Putamen (tissue), 1 donor: Measurements from ENCODE around the gene HHIPL1.

Source experiments
- DNase-seq: peaks from one replicate; pipeline ENCODE4 v3.0.0-alpha.2; 2016; ENCODE audit warnings: low spot score

HHIPL1 gene

DNA sequence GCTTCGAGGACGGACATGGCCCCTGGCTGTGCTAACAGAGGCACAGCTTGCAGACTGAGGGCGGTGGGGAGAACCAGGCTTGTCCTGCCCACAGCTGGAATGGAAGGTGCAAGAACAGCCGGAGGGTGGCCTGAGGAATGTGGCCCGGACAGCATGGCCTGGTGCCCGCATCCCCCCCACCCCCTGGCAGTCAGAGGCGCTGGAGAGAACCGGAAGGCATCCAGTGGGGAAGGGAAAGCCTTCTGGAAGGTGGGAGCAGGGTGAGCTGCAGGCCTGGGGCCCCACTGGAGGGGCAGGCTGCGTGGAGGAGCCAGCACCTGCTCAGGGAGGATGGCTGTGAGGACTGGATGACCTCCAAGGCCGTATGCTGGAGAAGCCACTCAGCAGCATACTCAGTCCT is 31.0 kb downstream of the HHIPL1 start:
- DNase-seq = no peak

DNA sequence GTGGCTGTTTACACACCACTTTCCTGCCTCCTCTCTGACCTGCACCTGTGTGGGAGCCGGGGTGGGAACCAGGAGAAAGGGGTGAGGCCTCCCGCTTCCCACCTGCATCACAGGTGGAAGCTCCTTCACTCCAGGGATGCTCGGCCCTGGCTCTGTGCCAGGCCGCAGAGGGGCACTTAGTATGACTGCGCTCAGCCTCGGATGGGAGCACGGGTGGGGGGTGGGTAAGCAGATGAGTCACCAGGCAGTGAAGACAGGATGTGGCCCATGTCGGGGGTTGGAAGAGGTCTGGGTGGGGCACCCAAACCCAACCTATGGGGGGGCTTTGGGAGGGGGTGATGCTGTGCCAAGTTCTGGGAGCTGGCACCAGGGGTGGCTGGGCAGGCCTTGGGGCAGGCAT is 31.7 kb downstream of the HHIPL1 start:
- no peak for DNase-seq

DNA sequence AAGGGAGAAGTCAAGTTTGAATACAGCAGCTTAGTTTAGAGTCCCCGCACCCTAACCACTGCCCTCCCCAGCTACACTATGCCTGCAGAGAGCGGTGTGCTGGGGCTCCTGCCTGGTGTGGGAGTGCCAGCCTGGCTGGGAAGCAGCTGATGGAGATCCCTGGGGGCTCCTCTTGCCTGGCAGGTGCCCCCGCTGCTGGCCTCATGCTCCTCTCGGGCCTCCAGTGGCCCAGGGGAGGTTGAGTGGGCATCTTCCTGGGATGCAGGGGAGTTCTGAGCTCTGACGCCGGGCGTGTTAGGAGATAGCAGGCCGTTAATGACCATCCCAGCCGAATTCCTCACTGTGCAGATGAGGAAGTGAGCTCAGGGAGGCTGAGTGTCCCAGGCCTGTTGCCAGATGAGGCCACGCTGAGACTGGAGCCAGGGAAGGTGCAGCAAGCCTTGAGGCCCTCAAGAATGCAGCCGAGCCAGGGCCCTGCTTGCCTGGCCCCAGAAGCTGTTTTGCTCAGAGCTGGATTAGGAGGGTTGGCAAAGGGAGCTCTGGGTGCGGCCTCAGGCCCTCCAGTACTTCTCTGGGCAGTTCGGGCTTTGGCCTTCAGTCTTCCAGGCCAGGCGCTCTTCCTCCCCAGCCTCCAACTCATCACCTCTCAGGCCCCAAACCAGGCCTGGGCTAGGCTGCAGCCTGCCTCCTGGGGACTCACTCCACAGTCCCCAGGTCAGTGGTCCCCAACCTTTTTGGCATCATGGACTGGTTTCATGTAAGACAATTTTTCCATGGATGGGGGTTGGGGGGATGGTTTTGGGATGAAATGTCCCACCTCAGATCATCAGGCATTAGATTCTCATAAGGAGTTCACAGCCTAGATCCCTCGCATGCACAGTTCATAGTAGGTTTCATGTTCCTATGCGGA is 32.6 kb downstream of the HHIPL1 start:
- DNase-seq = no peak

DNA sequence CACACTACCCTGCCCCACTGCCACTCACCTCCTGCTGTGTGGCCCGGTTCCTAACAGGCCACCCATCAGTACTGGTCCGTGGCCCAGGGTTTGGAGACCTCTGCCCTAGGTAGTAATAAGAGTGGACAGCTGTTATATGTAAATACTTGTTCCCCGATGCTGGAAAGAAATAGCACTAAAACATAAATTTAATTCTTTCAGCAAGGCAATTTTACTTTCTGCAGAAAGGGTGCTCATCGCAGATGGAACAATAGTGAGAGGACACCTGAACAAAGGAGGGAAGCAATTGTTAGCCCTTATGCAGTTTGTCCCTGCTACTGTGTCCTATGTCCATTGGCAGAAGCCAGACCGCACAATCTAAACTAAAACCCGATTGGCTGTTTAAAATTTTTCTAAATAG is 33.3 kb downstream of the HHIPL1 start:
- no peak for DNase-seq

DNA sequence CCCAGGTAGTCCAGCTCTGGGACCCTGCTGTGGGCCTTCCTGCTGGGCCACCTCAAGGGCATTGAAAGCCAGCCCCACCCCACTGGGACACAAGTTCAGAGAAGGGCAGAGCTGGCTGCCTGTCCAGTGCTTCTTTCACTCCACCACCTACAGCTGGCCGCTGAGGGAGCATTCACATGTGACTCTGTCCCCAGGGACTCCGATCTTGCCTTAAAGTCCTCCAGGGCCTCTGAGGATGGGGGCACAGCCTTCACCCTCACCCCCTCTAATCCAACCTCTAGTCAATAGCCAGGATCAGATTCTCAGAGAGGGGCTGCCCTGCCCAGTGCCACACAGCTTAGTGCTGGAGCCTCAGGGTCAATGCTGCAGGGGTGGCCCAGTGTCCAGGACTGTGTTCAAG is 34.2 kb downstream of the HHIPL1 start:
- DNase-seq = no peak

DNA sequence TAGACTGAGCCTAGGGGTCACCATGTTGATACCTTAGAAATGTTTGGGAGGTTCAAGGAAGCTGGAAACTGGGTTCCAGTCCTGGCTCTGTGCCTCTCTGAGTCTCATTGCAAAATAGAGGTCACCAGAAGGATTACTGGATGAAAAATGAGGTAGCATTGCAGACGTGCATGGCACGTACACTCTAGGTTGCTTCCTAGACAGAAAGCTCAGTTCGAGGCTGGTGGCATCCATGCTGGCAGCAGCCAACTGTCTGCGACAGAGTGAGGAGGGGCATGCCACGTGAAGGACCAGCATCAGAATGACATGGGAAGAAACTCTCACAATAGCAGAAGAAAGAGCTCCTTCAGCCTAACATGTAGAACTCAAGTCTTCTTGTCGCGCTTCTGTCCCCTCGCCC is 34.6 kb downstream of the HHIPL1 start:
- no peak for DNase-seq

DNA sequence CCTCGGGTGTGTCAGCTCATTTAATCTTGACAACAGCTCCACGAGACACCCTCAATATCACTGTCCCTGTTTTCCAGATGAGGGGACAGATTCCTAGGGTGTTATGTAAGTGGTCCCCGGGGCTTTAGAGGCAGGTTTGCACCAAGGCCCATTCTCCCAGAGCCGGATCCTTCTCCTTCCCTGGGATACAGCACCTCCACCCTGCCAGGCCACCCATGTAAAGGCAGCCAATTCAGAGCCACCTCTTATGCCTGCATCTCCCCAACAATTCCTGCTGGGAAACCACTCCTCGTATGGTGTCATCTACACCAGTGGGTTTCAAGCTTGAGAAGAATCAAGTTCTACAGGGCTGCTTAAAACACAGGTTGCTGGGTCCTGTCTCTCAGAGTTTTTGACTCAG is 35.1 kb downstream of the HHIPL1 start:
- no peak for DNase-seq

DNA sequence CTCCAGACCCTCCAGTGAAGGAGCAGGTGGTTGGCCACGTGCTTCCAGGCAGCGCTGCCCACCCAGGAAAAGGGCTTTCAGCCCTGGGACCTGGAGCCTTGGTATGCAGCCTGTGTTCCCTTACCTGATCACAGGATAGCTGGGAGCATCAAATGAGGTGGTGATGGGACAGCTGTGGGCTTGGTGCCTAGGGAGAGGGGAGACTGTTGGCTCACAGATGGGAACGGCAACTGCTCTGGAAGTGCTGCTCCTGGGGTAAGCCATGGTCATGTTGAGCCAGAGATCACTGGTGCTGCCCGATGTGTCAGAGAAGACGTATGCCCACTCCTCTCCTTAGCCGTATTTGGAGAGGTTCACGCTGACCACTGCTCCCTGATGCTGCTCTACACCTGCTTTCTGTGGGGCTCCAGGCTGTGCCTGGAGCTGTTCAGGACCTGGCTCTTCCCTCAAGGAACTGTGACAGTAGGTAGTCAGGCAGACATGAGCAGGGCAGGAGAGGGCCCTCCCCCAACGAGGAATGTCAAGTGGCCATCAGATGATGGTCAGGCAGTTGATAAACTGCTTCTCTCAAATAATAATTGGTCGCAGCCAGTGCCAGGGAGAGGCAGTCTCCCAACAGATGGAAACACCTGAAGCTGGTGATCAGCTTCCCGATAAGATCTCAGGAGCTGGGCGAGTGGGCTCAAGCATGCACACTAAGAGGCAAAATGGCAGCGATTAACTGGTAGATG is 36.3 kb downstream of the HHIPL1 start:
- DNase-seq = no peak

DNA sequence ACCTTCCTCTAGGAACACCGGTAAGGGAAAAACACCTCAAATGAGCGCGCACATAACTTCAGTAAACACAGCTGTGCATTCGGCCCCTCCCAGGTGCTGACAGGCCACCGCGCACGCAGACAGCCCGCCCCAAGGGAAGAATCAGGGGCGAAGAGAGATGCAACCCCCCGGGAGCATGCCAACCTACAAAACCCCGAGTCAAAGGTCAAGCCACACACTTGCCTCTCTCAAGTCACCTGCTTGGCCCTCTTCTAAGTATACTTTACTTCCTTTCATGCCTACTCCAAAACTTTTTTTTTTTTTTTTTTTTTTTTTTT is 36.9 kb downstream of the HHIPL1 start:
- no peak for DNase-seq

DNA sequence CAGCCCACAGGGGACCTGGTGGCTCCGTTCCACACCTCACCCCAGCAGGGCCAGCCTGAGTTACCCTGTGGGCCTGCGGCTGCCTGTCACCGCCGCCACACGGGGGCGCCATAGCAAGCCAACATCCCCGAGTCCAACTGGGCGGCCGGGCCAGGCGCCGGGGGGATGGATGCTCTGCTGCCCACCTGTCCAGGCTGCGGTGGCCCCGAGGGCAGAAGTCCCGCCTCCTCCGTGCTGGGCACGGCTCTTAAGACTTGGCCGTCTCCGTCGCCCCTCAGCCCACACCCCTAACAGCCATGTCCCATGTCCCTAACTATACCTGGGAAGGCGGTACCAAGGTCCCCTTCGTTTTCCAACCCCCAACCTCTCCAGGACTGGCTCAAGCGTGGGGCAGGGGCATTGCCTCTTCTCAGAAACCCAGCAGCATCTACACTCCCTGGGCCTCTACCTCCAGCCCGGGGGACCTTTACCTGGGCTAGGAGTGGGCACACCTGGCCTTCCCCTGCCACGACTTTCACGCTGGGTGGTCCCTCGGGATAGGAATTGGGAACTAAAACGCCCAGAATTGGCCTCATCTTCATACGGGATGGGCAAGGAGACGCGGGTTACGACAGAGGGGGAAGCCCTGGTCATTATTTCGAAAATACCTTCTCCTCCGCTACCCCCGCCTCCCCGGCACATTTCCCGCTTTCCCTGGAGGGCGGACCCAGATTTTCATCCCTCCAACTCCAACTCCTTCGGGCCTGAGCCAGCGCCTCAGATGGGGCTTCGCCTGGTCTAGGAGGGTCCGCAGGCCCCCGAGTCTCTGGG is 38.1 kb downstream of the HHIPL1 start:
- DNase-seq = peak; percentile 68

DNA sequence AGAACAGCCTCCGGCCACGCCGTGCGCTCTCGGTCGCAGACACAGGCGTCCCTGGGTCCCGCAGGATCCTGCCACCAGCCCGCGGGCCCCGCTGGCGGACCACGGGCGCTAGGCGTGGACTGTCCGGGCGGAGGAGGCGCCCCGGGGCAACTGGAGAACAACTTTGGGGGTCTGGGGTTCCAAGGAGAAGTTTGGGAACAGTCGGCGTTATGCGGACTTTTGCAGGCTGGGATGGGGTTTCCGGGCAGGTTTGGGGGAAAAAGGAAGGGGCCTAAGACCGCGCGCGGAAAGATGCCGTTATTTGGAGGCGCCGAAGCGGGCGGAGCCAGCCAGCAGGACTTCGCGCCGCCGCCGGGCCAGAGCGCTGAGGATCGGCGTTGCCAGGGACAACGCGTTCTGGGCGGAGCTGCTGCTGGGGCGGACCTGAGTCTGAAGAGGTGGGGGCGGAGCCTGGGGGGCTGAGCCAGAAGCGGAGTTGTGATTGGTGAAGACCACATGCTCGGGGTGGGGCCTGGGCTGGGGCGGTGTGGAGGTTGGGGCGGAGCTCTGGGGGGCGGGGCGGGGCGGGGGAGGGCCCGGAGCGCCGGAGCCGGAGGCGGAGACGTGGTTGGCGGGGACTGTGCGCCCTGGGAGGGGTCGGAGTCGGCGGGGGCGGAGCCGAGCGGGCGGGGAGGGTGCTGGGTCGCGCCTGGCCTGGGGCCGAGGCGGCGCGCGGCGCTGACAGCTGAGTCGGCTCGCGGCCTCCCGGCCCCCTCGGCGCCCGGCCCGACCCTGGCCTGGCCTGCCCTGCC is 38.9 kb downstream of the HHIPL1 start, which contains the start of gene CYP46A1:
Gene CYP46A1 (plus strand): TSS at position 680 of the 791 bp plus-strand sequence. CDS start 120 bp downstream, outside the sequence.
- peak; percentile 99 for DNase-seq

DNA sequence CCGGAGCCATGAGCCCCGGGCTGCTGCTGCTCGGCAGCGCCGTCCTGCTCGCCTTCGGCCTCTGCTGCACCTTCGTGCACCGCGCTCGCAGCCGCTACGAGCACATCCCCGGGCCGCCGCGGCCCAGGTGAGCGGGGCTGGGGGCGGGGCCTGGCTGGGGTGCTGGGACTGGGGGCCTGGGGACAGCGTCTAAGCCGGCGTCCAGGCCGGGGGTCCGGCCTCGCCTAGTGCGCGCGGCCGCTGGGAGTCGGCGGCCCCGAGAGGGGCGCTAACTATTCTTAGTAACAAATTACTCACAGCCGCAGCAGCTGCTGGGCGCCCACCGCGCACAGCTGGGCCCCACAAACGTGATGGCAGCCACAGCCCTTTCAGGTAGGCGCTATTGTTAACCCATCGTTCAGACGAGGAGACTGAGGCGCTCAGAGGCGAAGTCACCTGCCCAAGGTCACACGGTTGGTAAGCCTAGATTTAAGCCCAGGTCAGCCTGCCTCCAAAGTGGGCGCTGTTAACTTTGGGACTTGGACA is 39.5 kb downstream of the HHIPL1 start:
- DNase-seq = no peak

DNA sequence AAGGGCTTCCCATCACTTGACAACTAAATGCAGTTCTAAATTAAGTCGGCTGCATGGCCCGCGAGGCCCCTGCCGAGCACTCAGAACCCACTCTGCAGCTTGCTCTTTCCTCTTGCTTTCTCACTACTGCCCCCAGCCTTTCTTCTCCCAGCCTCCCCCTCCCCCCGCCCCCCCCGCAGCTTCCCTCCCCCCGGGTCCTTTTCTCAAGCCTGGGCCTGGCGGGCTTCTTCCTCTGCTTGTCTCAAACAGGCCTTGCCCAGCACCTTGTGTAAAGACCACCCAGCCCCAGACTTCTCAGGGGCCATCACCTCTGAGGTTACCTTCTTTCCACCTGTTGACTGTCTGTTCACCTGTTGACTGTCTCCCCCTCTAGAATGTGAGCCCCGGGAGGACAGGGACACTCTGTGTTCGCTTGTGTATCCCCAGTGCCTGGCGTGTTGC is 40.2 kb downstream of the HHIPL1 start:
- no peak for DNase-seq

DNA sequence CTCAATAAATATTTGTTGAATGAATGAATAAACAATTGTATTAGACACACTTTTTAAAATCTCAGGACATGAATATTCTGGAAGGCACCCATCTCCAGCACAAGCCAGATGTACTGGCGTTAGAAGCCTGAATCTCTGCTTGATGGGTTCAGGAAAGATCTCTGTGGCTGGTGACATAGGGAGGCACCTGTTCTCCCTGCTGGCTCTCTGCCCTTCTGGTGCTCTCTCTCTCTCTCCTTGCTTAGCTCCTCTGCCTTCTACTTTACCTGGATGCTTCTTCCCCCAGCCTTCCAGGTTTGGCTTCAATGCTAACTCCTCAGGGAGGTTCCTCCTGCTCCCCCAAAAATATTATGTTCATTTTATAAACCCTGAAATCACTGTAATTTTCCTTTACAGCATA is 40.7 kb downstream of the HHIPL1 start:
- no peak for DNase-seq

DNA sequence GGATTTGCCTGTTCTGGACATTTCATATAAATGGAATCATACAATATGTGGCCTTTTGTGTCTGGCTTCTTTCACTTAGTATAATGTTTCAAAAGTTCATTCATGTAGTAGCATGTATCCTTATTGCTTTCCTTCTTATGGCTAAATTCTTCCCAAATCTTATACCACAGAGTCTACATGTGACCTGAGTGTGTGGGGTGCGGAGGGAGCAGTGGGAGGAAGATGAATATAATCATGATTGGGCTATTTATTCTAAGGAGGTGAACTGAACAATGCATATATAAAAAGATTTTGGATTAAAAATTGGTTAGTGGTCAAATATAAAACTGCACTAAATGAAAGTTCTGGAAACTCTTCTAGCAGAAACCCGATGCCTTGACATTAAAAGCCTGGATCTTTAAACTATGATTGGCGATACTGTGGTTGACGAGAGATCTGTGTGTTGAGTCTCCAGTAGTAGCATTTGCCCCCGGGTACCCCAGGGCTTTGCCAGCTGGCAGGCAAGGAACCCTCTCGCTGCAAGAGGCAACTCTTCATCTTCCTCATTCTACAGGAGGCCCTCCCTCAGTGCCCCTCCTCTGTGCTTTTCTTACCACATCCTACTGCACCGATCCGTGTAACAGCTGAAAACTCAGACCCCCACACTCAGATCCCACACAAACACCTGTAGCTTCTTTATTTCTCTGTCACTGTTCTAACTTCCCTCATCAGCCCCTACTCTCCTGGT is 41.8 kb downstream of the HHIPL1 start:
- DNase-seq = no peak

DNA sequence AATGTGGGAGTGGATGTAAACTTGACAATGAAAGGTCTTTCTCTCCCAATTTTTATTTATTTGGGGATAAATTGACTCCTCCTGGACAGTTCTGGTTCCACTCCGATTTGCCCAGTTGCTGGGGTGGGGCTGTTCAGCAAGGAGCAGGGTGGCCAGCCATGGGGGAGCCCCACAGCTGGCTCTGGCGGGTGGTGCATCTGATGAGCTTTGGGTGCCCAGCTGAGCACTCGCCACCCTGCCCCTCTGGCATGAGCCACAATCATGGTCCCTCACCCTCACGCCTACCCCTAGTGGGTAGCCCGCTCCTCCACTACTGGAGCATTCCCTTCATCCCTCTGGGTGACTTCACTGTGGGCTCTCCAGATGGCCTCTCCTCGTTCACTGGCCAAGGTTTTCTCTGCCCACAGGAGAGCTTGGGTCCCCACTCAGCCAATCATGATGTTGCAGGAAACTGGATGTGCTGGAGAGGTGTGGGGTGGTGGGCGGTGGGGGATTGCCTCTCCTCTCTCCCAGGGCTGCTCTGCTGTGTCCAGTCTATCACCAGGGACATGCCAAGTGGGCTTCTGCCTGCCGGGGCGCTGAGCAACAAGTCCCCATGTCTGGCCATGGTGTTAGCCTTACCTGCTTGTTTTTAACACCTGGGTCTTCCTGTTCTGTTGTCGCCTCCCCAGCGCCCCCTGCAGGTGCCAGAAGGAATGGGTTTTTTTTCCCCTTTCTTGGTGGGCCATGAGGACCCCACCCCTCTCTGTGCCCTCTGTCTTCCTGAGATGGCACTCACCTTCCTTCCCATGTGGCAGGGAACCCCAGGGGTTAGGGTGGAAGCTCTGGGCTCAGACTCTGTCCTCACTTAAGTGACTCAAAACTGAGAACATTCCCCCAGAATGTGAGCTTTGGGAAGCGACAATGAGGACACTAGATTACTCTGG is 42.6 kb downstream of the HHIPL1 start:
- DNase-seq = no peak

DNA sequence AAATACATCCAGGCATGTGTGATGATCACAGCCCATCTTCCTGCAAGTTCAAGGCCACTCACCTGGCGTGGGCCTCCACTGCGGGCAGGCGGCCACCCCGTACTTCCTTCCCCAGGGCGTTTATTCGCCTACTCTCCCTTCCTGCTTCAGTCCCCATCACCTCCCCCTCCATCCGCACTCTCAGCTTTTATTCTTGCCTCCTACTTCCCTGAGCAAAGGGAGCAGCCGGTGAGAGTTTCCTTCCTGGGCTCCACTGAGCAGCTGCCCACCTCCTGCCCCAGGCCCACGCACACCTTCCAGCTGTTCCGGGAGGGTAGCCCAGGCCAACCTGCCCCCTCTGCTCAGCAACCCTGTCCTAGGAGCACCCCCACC is 43.3 kb downstream of the HHIPL1 start:
- DNase-seq = peak; percentile 58

DNA sequence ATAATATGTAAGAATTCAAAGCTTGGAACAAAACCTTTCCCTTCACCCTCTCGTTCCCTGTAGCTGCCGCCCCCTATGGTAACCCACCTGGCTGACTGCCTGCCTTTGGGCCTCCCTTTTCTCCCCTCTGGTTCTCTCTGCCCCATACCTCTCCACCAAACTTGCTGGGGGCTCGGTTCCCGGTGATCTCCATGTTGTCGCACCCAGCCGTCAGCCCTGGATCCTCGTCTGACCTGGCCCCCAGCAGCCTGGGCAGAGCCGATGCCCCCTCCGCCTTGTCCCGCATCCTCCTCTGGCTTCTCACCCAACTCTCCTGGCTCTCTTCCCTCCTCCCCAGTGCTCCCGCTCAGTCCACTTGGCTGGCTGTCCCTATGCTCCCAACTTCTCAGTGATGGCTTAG is 43.7 kb downstream of the HHIPL1 start:
- no peak for DNase-seq
